Gastrocnemius medialis (tissue), 4 donors: ENCODE results near the gene CSNK1D. TPM values are rescaled to one million over a fixed set of nuclear protein-coding genes. Genes with fewer than 3 reads are reported as not detected.
A peak's percentile ranks its signal among the peaks of the same experiment; 100 is the strongest.

ENCODE experiments used
- ATAC-seq, 2 donors: fragments of 150-250 bp; one replicate each; pipeline ENCODE4 v1.9.1; 2016
- DNase-seq, 2 donors: peaks; one replicate each; pipeline ENCODE4 v3.0.0-alpha.2; 2019
- H3K27ac ChIP-seq, 4 donors: fragments of 200-600 bp; sonication (generic); 1 replicate in 1 of 4; 2 replicates in 3 of 4; pipeline ENCODE4 v1.5.1; 2016 to 2018; ENCODE audit warnings: mild to moderate bottlenecking in 2 of 4, moderate library complexity in 1 of 4
- H3K27me3 ChIP-seq, 3 donors: fragments of 200-600 bp; sonication (generic) in 2 of 3; 1 replicate in 1 of 3; 2 replicates in 2 of 3; pipeline versions ENCODE4 v1.5.1 to v1.6.0; 2016 to 2019; ENCODE audit warnings: mild to moderate bottlenecking in 1 of 3, moderate library complexity in 1 of 3
- H3K36me3 ChIP-seq, 2 donors: fragments of 200-600 bp; sonication (generic) in 1 of 2; one replicate each; pipeline ENCODE4 v1.5.1; 2017 to 2018
- H3K4me1 ChIP-seq, 2 donors: fragments of 200-600 bp; sonication (generic) in 1 of 2; one replicate each; pipeline ENCODE4 v1.5.1; 2016 to 2017; ENCODE audit warnings: mild to moderate bottlenecking in 2 of 2
- H3K4me3 ChIP-seq, 4 donors: fragments of 200-600 bp; sonication (generic) in 3 of 4; 1 replicate in 1 of 4; 2 replicates in 3 of 4; pipeline ENCODE4 v1.5.1; 2016 to 2019; ENCODE audit warnings: mild to moderate bottlenecking in 2 of 4
- H3K9me3 ChIP-seq, 3 donors: fragments of 200-600 bp; sonication (generic) in 2 of 3; 1 replicate in 1 of 3; 2 replicates in 2 of 3; pipeline ENCODE4 v1.5.1; 2016 to 2019
- POLR2A ChIP-seq, 2 donors: fragments of 450-650 bp; IDR thresholded peaks; one replicate each; pipeline ENCODE4 v1.6.1; 2017; ENCODE audit warnings: antibody characterized with exemption in 2 of 2, mild to moderate bottlenecking in 2 of 2, moderate library complexity in 2 of 2
- in situ Hi-C, 4 donors: fragments of 200-750 bp; cut with MboI; loops; one replicate each; pipeline versions ENCODE4 v1.15.0 to v1.8.0; 2017; ENCODE audit warnings: low sequenced_read_pairs in 4 of 4
- intact Hi-C: fragments of 100-400 bp; cut with DNase I; formaldehyde crosslinking; loops from one replicate; pipeline ENCODE4 v1.15.1; 2023; ENCODE audit warnings: low total_unique reads
- total RNA-seq, 4 donors: library from RNA; depleted of rRNA; stranded (reverse); fragments of >200 nt; gene quantifications; one replicate each; pipeline versions ENCODE4 v1.1.0 to v1.2.3, GENCODE V29; 2016
- TF ChIP-seq, protein P1 (sequence below), 5 experiments: fragments of 450-650 bp in 3 of 5; fragments of 200-600 bp in 2 of 5; sonication (generic) in 2 of 5; IDR thresholded peaks in 4 of 5; conservative IDR thresholded peaks in 1 of 5; 1 replicate in 4 of 5; 2 replicates in 1 of 5; pipeline ENCODE4 v1.5.1; 2016 to 2019; ENCODE audit warnings: antibody characterized with exemption in 5 of 5, mild to moderate bottlenecking in 3 of 5, moderate library complexity in 3 of 5

CSNK1D gene
- total RNA-seq, 4 donors from 2014 or later = 34.0 to 55.2 (median 47.3) TPM

- TF ChIP-seq, protein P1, sequence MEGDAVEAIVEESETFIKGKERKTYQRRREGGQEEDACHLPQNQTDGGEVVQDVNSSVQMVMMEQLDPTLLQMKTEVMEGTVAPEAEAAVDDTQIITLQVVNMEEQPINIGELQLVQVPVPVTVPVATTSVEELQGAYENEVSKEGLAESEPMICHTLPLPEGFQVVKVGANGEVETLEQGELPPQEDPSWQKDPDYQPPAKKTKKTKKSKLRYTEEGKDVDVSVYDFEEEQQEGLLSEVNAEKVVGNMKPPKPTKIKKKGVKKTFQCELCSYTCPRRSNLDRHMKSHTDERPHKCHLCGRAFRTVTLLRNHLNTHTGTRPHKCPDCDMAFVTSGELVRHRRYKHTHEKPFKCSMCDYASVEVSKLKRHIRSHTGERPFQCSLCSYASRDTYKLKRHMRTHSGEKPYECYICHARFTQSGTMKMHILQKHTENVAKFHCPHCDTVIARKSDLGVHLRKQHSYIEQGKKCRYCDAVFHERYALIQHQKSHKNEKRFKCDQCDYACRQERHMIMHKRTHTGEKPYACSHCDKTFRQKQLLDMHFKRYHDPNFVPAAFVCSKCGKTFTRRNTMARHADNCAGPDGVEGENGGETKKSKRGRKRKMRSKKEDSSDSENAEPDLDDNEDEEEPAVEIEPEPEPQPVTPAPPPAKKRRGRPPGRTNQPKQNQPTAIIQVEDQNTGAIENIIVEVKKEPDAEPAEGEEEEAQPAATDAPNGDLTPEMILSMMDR (IDR thresholded peaks at IDR 0.05 in 4 of 5, conservative IDR thresholded peaks at IDR 0.05 in 1 of 5) = no peak
- TF ChIP-seq POLR2A (IDR thresholded peaks at IDR 0.05) = no peak
- Histone ChIP-seq H3K36me3 (no peaks in the 10 kb centered on the region), H3K27me3 (no peaks in the 10 kb centered on the region), H3K27ac (peak overlapping the region in 3 of 4 donors; percentile 84 to 98 (median 95)), H3K4me3 (no peak overlapping the region), H3K9me3 (no peaks in the 10 kb centered on the region), H3K4me1 (peaks cover 32 to 33% of the 10 kb centered on the region in 2 donors)
- no peak for ATAC-seq
- no peak for DNase-seq
- intact Hi-C loops (loop anchor here (5.0 kb wide), 1 partner anchor 362 kb away; the partner anchor contains the start of gene PYCR1), in situ Hi-C loops (no loop called here)
These were observed 26.0 kb upstream of the CSNK1D start for GRCh38 chr17:82299452-82299851.

- Histone ChIP-seq H3K4me3 (peak overlapping the region; percentile 49 to 62 (median 56)), H3K9me3 (no peaks in the 10 kb centered on the region), H3K4me1 (peaks cover 37 to 40% of the 10 kb centered on the region in 2 donors), H3K27ac (peak overlapping the region; percentile 84 to 98 (median 93)), H3K27me3 (no peaks in the 10 kb centered on the region), H3K36me3 (no peaks in the 10 kb centered on the region)
- TF ChIP-seq, protein P1 (IDR thresholded peaks at IDR 0.05 in 4 of 5, conservative IDR thresholded peaks at IDR 0.05 in 1 of 5) = peak in 1 of 5 experiments; percentile 3
- no peak for TF ChIP-seq POLR2A (IDR thresholded peaks at IDR 0.05)
- no peak for DNase-seq
- ATAC-seq = no peak
- intact Hi-C loops = loop anchor here (1.0 to 5.0 kb wide), 2 partner anchors 31 to 361 kb away; partner anchors contain the start of gene PYCR1
- in situ Hi-C loops = no loop called here
These were observed 25.3 kb upstream of the CSNK1D start for GRCh38 chr17:82298538-82299421.

DNA sequence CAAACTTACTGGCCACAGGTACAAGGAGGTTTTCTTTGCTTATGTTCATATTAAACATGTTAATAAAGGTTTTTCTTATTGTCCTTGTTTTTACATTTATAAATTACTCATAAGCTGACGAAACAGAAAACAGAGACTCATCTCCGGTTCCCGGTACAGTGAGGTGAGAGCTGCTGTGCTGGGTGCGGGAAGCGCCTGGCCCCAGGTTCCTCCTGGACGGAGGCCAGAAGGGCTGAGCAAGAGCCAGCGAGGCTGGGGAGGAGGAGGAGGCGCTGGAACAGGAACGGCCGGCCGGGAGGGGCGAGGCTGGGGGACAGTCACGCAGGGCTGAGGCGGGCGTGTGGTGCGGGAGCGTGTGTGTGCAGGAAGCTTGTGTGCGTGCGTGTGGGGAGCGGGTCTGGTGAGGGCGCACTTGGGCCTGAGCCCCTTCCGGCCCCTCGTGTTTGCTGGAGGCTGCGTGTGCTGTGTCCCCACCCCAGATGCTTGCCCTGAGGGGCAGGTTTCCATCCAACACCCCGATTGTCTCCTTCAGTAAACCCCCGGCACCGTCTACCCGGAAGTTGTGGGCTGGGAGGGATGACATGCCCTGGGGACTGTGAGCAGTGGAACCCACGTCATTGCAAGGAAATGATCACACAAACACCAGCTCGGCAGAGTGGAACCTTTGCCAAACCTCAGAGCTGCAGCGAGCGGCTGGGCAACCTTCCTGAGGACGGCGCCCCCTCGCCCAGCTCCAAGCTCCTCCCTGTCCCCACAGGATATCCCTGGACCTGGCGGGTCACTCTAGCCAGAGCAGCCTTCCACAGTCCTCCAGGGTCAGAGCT lies 24.4 kb upstream of the CSNK1D start:
- DNase-seq (peak; percentile 71 to 90), ATAC-seq (peak; percentile 62 to 65)
- TF ChIP-seq POLR2A (IDR thresholded peaks at IDR 0.05) = peak; percentile 75 to 76
- TF ChIP-seq, protein P1 (IDR thresholded peaks at IDR 0.05 in 4 of 5, conservative IDR thresholded peaks at IDR 0.05 in 1 of 5) = peak in 1 of 5 experiments; percentile 7
- intact Hi-C loops = loop anchor here (1.0 to 5.0 kb wide), 4 partner anchors 31 to 361 kb away; partner anchors contain the start of genes CCDC57 and PYCR1
- Histone ChIP-seq H3K27ac (peak overlapping the region; percentile 84 to 98 (median 93)), H3K36me3 (no peaks in the 10 kb centered on the region), H3K27me3 (no peaks in the 10 kb centered on the region), H3K4me3 (peak overlapping the region; percentile 49 to 62 (median 56)), H3K4me1 (peaks cover 40 to 44% of the 10 kb centered on the region in 2 donors), H3K9me3 (no peaks in the 10 kb centered on the region)
- in situ Hi-C loops = no loop called here

- peak; percentile 65 to 71 for ATAC-seq
- Histone ChIP-seq H3K27ac (peak overlapping the region; percentile 84 to 98 (median 93)), H3K4me1 (peaks cover 40 to 44% of the 10 kb centered on the region in 2 donors), H3K36me3 (no peaks in the 10 kb centered on the region), H3K4me3 (peak overlapping the region; percentile 49 to 62 (median 56)), H3K27me3 (no peaks in the 10 kb centered on the region), H3K9me3 (no peaks in the 10 kb centered on the region)
- intact Hi-C loops = loop anchor here (1.0 to 5.0 kb wide), 3 partner anchors 61 to 360 kb away; partner anchors contain the start of genes CCDC57 and PYCR1
- DNase-seq = peak; percentile 94 to 98
- in situ Hi-C loops = no loop called here
- peak; percentile 82 to 90 for TF ChIP-seq POLR2A (IDR thresholded peaks at IDR 0.05)
- TF ChIP-seq, protein P1 (IDR thresholded peaks at IDR 0.05 in 4 of 5, conservative IDR thresholded peaks at IDR 0.05 in 1 of 5) = peak in 1 of 5 experiments; percentile 33
These were observed 23.8 kb upstream of the CSNK1D start for GRCh38 chr17:82297280-82297713.
